ENCODE measurements around the gene TUFT1. TPM values are rescaled to one million over a fixed set of nuclear protein-coding genes. Genes with fewer than 3 reads are reported as not detected.

Gene TUFT1
- total and polyA plus RNA-seq, 11 donors = 2.1 to 13.6 (median 4.3) TPM

GRCh38 chr1:151568626-151569088 lies 28.5 kb downstream of the TUFT1 start:
- intact Hi-C loops (cut with DNase I) = loop anchor here in 1 of 10 donors (10.0 kb wide), 1 partner anchor 74 kb away; no protein-coding TSS in a partner anchor
- Histone ChIP-seq H3K27ac (no peak overlapping the region), H3K4me3 (no peak overlapping the region), H3K9me3 (no peaks in the 10 kb centered on the region), H3K36me3 (peaks cover 0 to 62% (median 16%) of the 10 kb centered on the region in 9 donors), H3K27me3 (no peaks in the 10 kb centered on the region), H3K4me1 (no peaks in the 10 kb centered on the region)
- ATAC-seq (no peak), DNase-seq (no peak)
- 75 to 81% (median 77%) methylated on average over 3 of the region's 3 CpGs for WGBS, 4 donors
- TF ChIP-seq CTCF (IDR thresholded peaks at IDR 0.05) = no peak
- TF ChIP-seq POLR2A (IDR thresholded peaks at IDR 0.05) = no peak

- intact Hi-C loops (cut with DNase I) = no loop called here
- Histone ChIP-seq H3K4me3 (no peak overlapping the region), H3K36me3 (peaks cover 0 to 65% (median 15%) of the 10 kb centered on the region in 9 donors), H3K9me3 (no peaks in the 10 kb centered on the region), H3K27me3 (no peaks in the 10 kb centered on the region), H3K27ac (no peak overlapping the region), H3K4me1 (no peaks in the 10 kb centered on the region)
- WGBS, 4 donors = 87 to 100% (median 90%) methylated on average over 1 of the region's 1 CpG
- TF ChIP-seq CTCF (IDR thresholded peaks at IDR 0.05) (no peak), POLR2A (IDR thresholded peaks at IDR 0.05) (no peak)
- ATAC-seq (no peak), DNase-seq (no peak)
Measured at GRCh38 chr1:151570819-151571218, 30.7 kb downstream of the TUFT1 start.

GRCh38 chr1:151574575-151575529 lies 34.7 kb downstream of the TUFT1 start:
- no peaks in the 10 kb centered on the region for H3K9me3 ChIP-seq
- intact Hi-C loops (cut with DNase I) = no loop called here
- no peaks in the 10 kb centered on the region for H3K4me1 ChIP-seq
- TF ChIP-seq POLR2A (IDR thresholded peaks at IDR 0.05) = no peak
- DNase-seq (peak in 1 of 5 donors; percentile 39), ATAC-seq (peak in 3 of 4 donors; percentile 49 to 81 (median 61))
- no peaks in the 10 kb centered on the region for H3K27me3 ChIP-seq
- 78 to 86% (median 85%) methylated on average over 12 of the region's 12 CpGs for WGBS, 4 donors
- H3K27ac ChIP-seq = no peak overlapping the region
- no peak overlapping the region for H3K4me3 ChIP-seq
- H3K36me3 ChIP-seq = peaks cover 0 to 63% (median 13%) of the 10 kb centered on the region in 9 donors

- ATAC-seq = no peak
- intact Hi-C loops (cut with DNase I) = no loop called here
- H3K27me3 ChIP-seq = no peaks in the 10 kb centered on the region
- no peak for TF ChIP-seq POLR2A (IDR thresholded peaks at IDR 0.05)
- no peak for TF ChIP-seq CTCF (IDR thresholded peaks at IDR 0.05)
- no peak overlapping the region for H3K27ac ChIP-seq
- H3K36me3 ChIP-seq = peaks cover 0 to 56% (median 15%) of the 10 kb centered on the region in 9 donors
- H3K9me3 ChIP-seq = no peaks in the 10 kb centered on the region
- 93 to 98% (median 95%) methylated on average over 2 of the region's 2 CpGs for WGBS, 4 donors
- no peak for DNase-seq
- no peak overlapping the region for H3K4me3 ChIP-seq
- H3K4me1 ChIP-seq = no peaks in the 10 kb centered on the region
Measured at GRCh38 chr1:151577173-151577572, 37.1 kb downstream of the TUFT1 start.

Data from heart left ventricle (tissue), 16 donors.